Measurements from ENCODE around the gene SHISA8. TPM values are rescaled to one million over a fixed set of nuclear protein-coding genes. Genes with fewer than 3 reads are reported as not detected.

Gene SHISA8
- not detected in 2 replicates for total RNA-seq (ENCODE audit: low replicate concordance)

GRCh38 chr22:41915035-41915785 lies at the start of gene SHISA8:
Gene SHISA8 (minus strand): TSS chr22:41915074. CDS start chr22:41914667, 407 bp downstream.
- TF ChIP-seq CTCF (IDR thresholded peaks at IDR 0.05) (no peak), EZH2 (IDR thresholded peaks at IDR 0.05) (peak; percentile 79), EZH2phosphoT487 (IDR thresholded peaks at IDR 0.05) (peak; percentile 94)
- H3K36me3 Mint-ChIP-seq: no peaks in the 10 kb centered on the region
- peaks cover 55% of the 10 kb centered on the region for H3K27me3 Mint-ChIP-seq (ENCODE audit: insufficient read depth, low read depth)
- Histone ChIP-seq H3K79me2 (ENCODE audit: low read depth) (no peaks in the 10 kb centered on the region), H4K20me1 (ENCODE audit: low read depth) (peaks cover 89% of the 10 kb centered on the region), H3K9me3 (ENCODE audit: low read depth) (no peaks in the 10 kb centered on the region), H3K4me2 (peak within 1 kb of the TSS; percentile 87), H3F3A (ENCODE audit: low read depth) (peaks cover 14% of the 10 kb centered on the region), H3K4me3 (peak within 1 kb of the TSS; percentile 45), H2AFZ (replicated peaks) (no peak within 1 kb of the TSS), H3K4me1 (peaks cover 29% of the 10 kb centered on the region), H3K9ac (no peak within 1 kb of the TSS), H3K27me3 (peaks cover 100% of the 10 kb centered on the region), H3K27ac (no peak within 1 kb of the TSS), H3K36me3 (no peaks in the 10 kb centered on the region)
- peaks cover 21% of the 10 kb centered on the region for H3K4me1 Mint-ChIP-seq
- H3K9me3 Mint-ChIP-seq: peaks cover 4% of the 10 kb centered on the region
- peak within 1 kb of the TSS; percentile 44 for H3K4me3 Mint-ChIP-seq
- DNase-seq (ENCODE audit: low spot score): peak; percentile 79
- H3K27ac Mint-ChIP-seq: no peak within 1 kb of the TSS

GRCh38 chr22:41964112-41964491 lies 49.2 kb upstream of the SHISA8 start:
- Histone ChIP-seq H3K27ac (no peak overlapping the region), H3K4me1 (peaks cover 18% of the 10 kb centered on the region), H3K9me3 (ENCODE audit: low read depth) (no peaks in the 10 kb centered on the region), H2AFZ (replicated peaks) (no peak overlapping the region), H3K36me3 (no peaks in the 10 kb centered on the region), H3K4me2 (peak overlapping the region; percentile 61), H3K9ac (no peak overlapping the region), H3K4me3 (no peak overlapping the region), H4K20me1 (ENCODE audit: low read depth) (no peaks in the 10 kb centered on the region), H3K79me2 (ENCODE audit: low read depth) (no peaks in the 10 kb centered on the region), H3K27me3 (no peaks in the 10 kb centered on the region), H3F3A (ENCODE audit: low read depth) (peaks cover 39% of the 10 kb centered on the region)
- DNase-seq (ENCODE audit: low spot score): no peak
- TF ChIP-seq EZH2phosphoT487 (IDR thresholded peaks at IDR 0.05) (no peak), CTCF (IDR thresholded peaks at IDR 0.05) (no peak), EZH2 (IDR thresholded peaks at IDR 0.05) (no peak)
- Mint-ChIP-seq H3K4me3 (peak overlapping the region; percentile 38), H3K36me3 (peaks cover 2% of the 10 kb centered on the region), H3K27ac (peak overlapping the region; percentile 89), H3K4me1 (peaks cover 55% of the 10 kb centered on the region), H3K27me3 (ENCODE audit: insufficient read depth, low read depth) (peaks cover 10% of the 10 kb centered on the region), H3K9me3 (peaks cover 9% of the 10 kb centered on the region)

- Histone ChIP-seq H3K27ac (no peak overlapping the region), H4K20me1 (ENCODE audit: low read depth) (no peaks in the 10 kb centered on the region), H3K4me1 (peaks cover 15% of the 10 kb centered on the region), H3K79me2 (ENCODE audit: low read depth) (no peaks in the 10 kb centered on the region), H3K9ac (no peak overlapping the region), H3K4me3 (no peak overlapping the region), H3K27me3 (peaks cover under 1% of the 10 kb centered on the region), H3K4me2 (peak overlapping the region; percentile 61), H3K9me3 (ENCODE audit: low read depth) (no peaks in the 10 kb centered on the region), H3F3A (ENCODE audit: low read depth) (peaks cover 38% of the 10 kb centered on the region), H3K36me3 (no peaks in the 10 kb centered on the region), H2AFZ (replicated peaks) (no peak overlapping the region)
- Mint-ChIP-seq H3K27ac (peak overlapping the region; percentile 90), H3K9me3 (peaks cover 9% of the 10 kb centered on the region), H3K36me3 (peaks cover 2% of the 10 kb centered on the region), H3K4me3 (peak overlapping the region; percentile 38), H3K27me3 (ENCODE audit: insufficient read depth, low read depth) (peaks cover 10% of the 10 kb centered on the region), H3K4me1 (peaks cover 54% of the 10 kb centered on the region)
- TF ChIP-seq CTCF (IDR thresholded peaks at IDR 0.05) (no peak), EZH2 (IDR thresholded peaks at IDR 0.05) (no peak), EZH2phosphoT487 (IDR thresholded peaks at IDR 0.05) (no peak)
- peak; percentile 65 for DNase-seq (ENCODE audit: low spot score)
Measured at GRCh38 chr22:41963453-41964111, 48.7 kb upstream of the SHISA8 start.
